DND-41 (cell line): ENCODE results near the gene PRSS23.

Source experiments
- ATAC-seq: fragments of 200-7000 bp; cut with Tn5 transposase; 3 replicates; pipeline ENCODE4 v1.9.1; 2021; ENCODE audit warnings: low read depth; ENCODE audit not compliant: insufficient read depth
- DNase-seq: peaks from one replicate; pipeline ENCODE4 v3.0.0-alpha.2; 2020
- H2AFZ ChIP-seq: 2 replicates; pipeline ENCODE4 v1.6.0; 2012; ENCODE audit warnings: low read depth, low read length
- H3K27ac ChIP-seq: 2 replicates; pipeline ENCODE4 v1.5.1; 2012; ENCODE audit warnings: low read length, inconsistent platforms
- H3K27me3 ChIP-seq: fragments of 200-600 bp; sonication (generic); 2 replicates; pipeline ENCODE4 v1.6.0; 2012; ENCODE audit warnings: low read length, mild to moderate bottlenecking, inconsistent platforms; ENCODE audit not compliant: insufficient read depth, poor library complexity
- H3K36me3 ChIP-seq: 2 replicates; pipeline ENCODE4 v1.5.1; 2012; ENCODE audit warnings: low read length, inconsistent platforms; ENCODE audit not compliant: insufficient read depth
- H3K4me1 ChIP-seq: 2 replicates; pipeline ENCODE4 v1.5.1; 2012; ENCODE audit warnings: mild to moderate bottlenecking, low read length; ENCODE audit not compliant: insufficient read depth
- H3K4me2 ChIP-seq: 2 replicates; pipeline ENCODE4 v1.6.0; 2012; ENCODE audit warnings: mild to moderate bottlenecking, moderate library complexity, low read length, inconsistent platforms; ENCODE audit not compliant: insufficient read depth
- H3K4me3 ChIP-seq, 2 experiments: fragments of 200-600 bp in 1 of 2; shearing (Covaris generic) in 1 of 2; 2 replicates each; pipeline ENCODE4 v1.5.1; 2012 to 2016; ENCODE audit warnings: inconsistent platforms in 2 of 2, low read length in 2 of 2, mild to moderate bottlenecking in 2 of 2, low read depth in 1 of 2, moderate library complexity in 1 of 2
- H3K79me2 ChIP-seq: 2 replicates; pipeline ENCODE4 v1.6.0; 2012; ENCODE audit warnings: low read length, inconsistent platforms; ENCODE audit not compliant: insufficient read depth
- H3K9ac ChIP-seq: 2 replicates; pipeline ENCODE4 v1.6.0; 2012; ENCODE audit warnings: low read depth, mild to moderate bottlenecking, inconsistent platforms, low read length, moderate library complexity
- H3K9me3 ChIP-seq: 2 replicates; pipeline ENCODE4 v1.5.1; 2012; ENCODE audit warnings: low read length, moderate library complexity, mild to moderate bottlenecking, inconsistent platforms; ENCODE audit not compliant: insufficient read depth, severe bottlenecking
- H4K20me1 ChIP-seq: 2 replicates; pipeline ENCODE4 v1.6.0; 2012; ENCODE audit warnings: low read length; ENCODE audit not compliant: insufficient read depth
- EZH2 ChIP-seq: IDR thresholded peaks from 3 replicates; pipeline ENCODE4 v1.6.1; 2012; ENCODE audit warnings: borderline replicate concordance, low read depth, mild to moderate bottlenecking, moderate library complexity, low read length, inconsistent platforms; ENCODE audit not compliant: severe bottlenecking
- TF ChIP-seq, protein P1 (sequence below): IDR thresholded peaks from 2 replicates; pipeline ENCODE4 v1.5.1; 2012; ENCODE audit warnings: borderline replicate concordance, low read length, moderate library complexity, mild to moderate bottlenecking; ENCODE audit not compliant: poor library complexity, severe bottlenecking; ENCODE audit errors: extremely low read depth

Gene PRSS23

DNA sequence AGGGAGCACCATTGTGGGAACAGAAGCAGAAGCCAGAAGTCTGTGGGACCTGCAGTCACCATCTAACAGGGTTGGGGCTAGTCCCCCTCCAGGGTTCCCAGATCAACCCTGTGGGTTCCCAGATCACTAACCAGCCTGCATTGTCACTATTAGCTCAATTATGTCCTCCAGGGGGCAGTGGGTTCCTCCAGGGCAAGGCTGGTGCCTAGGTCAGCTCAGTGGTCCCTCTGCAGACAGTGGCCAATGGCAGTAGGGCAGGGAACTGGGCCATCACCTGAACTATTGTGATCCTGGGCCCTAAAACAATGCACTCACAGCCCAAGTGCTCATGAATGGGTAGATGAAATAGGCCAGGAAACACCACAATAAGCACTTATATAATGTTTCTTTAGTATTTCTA lies 18.8 kb upstream of the PRSS23 start:
- Histone ChIP-seq H3K27ac (no peak overlapping the region), H3K79me2 (no peaks in the 10 kb centered on the region), H3K4me3 (no peak overlapping the region), H2AFZ (no peak overlapping the region), H3K4me1 (no peaks in the 10 kb centered on the region), H3K36me3 (no peaks in the 10 kb centered on the region), H3K9me3 (no peaks in the 10 kb centered on the region), H3K9ac (no peak overlapping the region), H3K4me2 (no peak overlapping the region), H3K27me3 (no peaks in the 10 kb centered on the region), H4K20me1 (no peaks in the 10 kb centered on the region)
- TF ChIP-seq EZH2: no peak
- TF ChIP-seq, protein P1, sequence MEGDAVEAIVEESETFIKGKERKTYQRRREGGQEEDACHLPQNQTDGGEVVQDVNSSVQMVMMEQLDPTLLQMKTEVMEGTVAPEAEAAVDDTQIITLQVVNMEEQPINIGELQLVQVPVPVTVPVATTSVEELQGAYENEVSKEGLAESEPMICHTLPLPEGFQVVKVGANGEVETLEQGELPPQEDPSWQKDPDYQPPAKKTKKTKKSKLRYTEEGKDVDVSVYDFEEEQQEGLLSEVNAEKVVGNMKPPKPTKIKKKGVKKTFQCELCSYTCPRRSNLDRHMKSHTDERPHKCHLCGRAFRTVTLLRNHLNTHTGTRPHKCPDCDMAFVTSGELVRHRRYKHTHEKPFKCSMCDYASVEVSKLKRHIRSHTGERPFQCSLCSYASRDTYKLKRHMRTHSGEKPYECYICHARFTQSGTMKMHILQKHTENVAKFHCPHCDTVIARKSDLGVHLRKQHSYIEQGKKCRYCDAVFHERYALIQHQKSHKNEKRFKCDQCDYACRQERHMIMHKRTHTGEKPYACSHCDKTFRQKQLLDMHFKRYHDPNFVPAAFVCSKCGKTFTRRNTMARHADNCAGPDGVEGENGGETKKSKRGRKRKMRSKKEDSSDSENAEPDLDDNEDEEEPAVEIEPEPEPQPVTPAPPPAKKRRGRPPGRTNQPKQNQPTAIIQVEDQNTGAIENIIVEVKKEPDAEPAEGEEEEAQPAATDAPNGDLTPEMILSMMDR: no peak
- ATAC-seq (no peak), DNase-seq (no peak)

DNA sequence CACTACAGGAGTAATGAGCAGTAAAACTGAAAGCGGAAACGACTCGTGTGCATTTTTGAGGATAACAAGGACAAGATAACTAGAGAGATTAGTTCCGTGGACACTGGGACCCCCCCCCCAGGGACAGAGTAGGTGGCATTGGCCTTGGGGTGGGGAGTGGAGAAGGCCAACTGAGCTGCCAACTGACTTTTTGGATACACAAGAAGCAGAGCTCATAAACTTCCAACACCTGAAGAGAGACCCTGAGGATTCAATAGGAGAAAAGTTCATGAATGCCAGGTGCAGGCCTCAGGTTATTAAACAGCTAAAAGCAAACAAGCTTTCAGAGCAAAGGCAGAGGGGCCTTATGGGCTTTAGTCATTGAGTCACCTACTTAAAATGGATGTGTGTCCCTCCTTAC lies 17.6 kb upstream of the PRSS23 start:
- H4K20me1 ChIP-seq: no peaks in the 10 kb centered on the region

DNA sequence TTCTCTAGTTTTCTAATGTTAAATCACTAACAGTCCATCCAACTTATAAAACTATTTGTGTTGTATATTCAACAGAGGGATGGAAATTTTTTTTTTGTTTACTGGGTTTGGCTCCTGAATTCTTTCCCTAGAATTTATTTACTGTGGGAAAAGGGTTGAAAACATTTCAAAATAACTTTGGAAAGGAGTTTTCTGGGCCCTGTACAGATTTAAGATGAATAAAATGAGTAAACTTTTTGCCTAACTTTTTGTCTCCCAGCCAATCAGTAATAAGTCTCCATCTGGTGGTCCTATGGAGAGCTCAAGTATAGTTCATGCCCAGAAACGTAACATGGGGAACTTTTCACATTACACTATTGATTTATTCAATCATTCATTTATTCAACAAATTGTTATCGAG lies 16.7 kb upstream of the PRSS23 start:
- no peaks in the 10 kb centered on the region for H3K9me3 ChIP-seq
- DNase-seq: no peak
- no peaks in the 10 kb centered on the region for H4K20me1 ChIP-seq
- H3K4me3 ChIP-seq: no peak overlapping the region
- no peak for ATAC-seq
- TF ChIP-seq, protein P1: no peak
- TF ChIP-seq EZH2: no peak
- H3K4me1 ChIP-seq: no peaks in the 10 kb centered on the region
- no peak overlapping the region for H3K4me2 ChIP-seq
- no peak overlapping the region for H2AFZ ChIP-seq
- H3K79me2 ChIP-seq: no peaks in the 10 kb centered on the region
- H3K36me3 ChIP-seq: no peaks in the 10 kb centered on the region
- H3K27ac ChIP-seq: no peak overlapping the region
- H3K27me3 ChIP-seq: no peaks in the 10 kb centered on the region
- no peak overlapping the region for H3K9ac ChIP-seq

More for the DNA sequence above, 17.6 kb upstream of the PRSS23 start:
- TF ChIP-seq, protein P1: no peak
- TF ChIP-seq EZH2: no peak
- Histone ChIP-seq H3K4me2 (no peak overlapping the region), H3K9me3 (no peaks in the 10 kb centered on the region), H3K79me2 (no peaks in the 10 kb centered on the region), H3K27ac (no peak overlapping the region), H2AFZ (no peak overlapping the region), H3K4me1 (no peaks in the 10 kb centered on the region), H3K27me3 (no peaks in the 10 kb centered on the region), H3K9ac (no peak overlapping the region), H3K4me3 (no peak overlapping the region), H3K36me3 (no peaks in the 10 kb centered on the region)
- ATAC-seq (no peak), DNase-seq (no peak)

DNA sequence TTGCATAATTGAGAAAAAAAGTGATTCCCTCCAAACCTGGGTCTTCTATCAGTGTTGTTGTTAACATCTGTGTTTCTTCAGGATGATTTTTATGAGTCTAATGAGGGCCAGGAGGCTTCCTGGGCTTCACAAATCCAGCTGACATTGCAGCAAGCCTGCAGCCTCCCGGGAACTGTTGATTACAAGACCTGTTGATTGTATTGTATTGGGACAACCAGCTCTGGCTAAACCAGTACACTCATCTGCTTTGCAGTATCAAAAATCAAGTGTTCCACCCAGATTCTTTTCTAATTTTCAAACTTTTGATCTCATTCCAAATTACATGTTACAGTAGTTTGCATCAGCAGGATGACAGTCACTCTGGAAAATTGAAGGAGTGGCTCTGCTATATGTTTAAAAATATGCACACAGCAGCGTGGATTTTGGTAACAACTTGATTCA lies 16.1 kb upstream of the PRSS23 start:
- H3K27ac ChIP-seq: no peak overlapping the region
- H4K20me1 ChIP-seq: no peaks in the 10 kb centered on the region
- H2AFZ ChIP-seq: no peak overlapping the region
- no peak overlapping the region for H3K9ac ChIP-seq
- peaks cover 3% of the 10 kb centered on the region for H3K27me3 ChIP-seq
- TF ChIP-seq, protein P1: no peak
- TF ChIP-seq EZH2: no peak
- H3K79me2 ChIP-seq: no peaks in the 10 kb centered on the region
- H3K9me3 ChIP-seq: no peaks in the 10 kb centered on the region
- no peak overlapping the region for H3K4me2 ChIP-seq
- ATAC-seq: no peak
- H3K36me3 ChIP-seq: no peaks in the 10 kb centered on the region
- no peak overlapping the region for H3K4me3 ChIP-seq
- H3K4me1 ChIP-seq: no peaks in the 10 kb centered on the region
- DNase-seq: no peak
